Memory B cell (primary cell): ENCODE data around the gene PM20D2.
"Not testable (repeated sequence)": the region's sequence is repeated elsewhere in the genome, so short reads cannot be mapped to it uniquely, and the experiment has no call there.

ENCODE experiments used
- ATAC-seq: fragments of 150-1000 bp; cut with Tn5 transposase; 2 replicates; pipeline ENCODE4 v1.10.0; 2021; ENCODE audit warnings: low read depth, mild to moderate bottlenecking, moderate library complexity
- DNase-seq, 2 donors: peaks; one replicate each; pipeline ENCODE4 v3.0.0; 2022; ENCODE audit warnings: low spot score in 2 of 2
- H3K27ac Mint-ChIP-seq: one replicate; pipeline ENCODE4 v1.8.0; 2022; ENCODE audit warnings: mild to moderate bottlenecking, moderate library complexity, mixed read lengths
- H3K27me3 Mint-ChIP-seq: one replicate; pipeline ENCODE4 v1.8.0; 2022; ENCODE audit warnings: mixed read lengths
- H3K36me3 Mint-ChIP-seq: one replicate; pipeline ENCODE4 v1.8.0; 2022; ENCODE audit warnings: mild to moderate bottlenecking, mixed read lengths
- H3K4me1 Mint-ChIP-seq: one replicate; pipeline ENCODE4 v1.8.0; 2022; ENCODE audit warnings: mixed read lengths
- H3K4me3 Mint-ChIP-seq: one replicate; pipeline ENCODE4 v1.8.0; 2022; ENCODE audit warnings: mild to moderate bottlenecking, moderate library complexity, mixed read lengths
- H3K9me3 Mint-ChIP-seq: one replicate; pipeline ENCODE4 v1.8.0; 2022; ENCODE audit warnings: mixed read lengths

PM20D2 gene, protein sequence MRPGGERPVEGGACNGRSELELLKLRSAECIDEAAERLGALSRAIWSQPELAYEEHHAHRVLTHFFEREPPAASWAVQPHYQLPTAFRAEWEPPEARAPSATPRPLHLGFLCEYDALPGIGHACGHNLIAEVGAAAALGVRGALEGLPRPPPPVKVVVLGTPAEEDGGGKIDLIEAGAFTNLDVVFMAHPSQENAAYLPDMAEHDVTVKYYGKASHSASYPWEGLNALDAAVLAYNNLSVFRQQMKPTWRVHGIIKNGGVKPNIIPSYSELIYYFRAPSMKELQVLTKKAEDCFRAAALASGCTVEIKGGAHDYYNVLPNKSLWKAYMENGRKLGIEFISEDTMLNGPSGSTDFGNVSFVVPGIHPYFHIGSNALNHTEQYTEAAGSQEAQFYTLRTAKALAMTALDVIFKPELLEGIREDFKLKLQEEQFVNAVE

DNA sequence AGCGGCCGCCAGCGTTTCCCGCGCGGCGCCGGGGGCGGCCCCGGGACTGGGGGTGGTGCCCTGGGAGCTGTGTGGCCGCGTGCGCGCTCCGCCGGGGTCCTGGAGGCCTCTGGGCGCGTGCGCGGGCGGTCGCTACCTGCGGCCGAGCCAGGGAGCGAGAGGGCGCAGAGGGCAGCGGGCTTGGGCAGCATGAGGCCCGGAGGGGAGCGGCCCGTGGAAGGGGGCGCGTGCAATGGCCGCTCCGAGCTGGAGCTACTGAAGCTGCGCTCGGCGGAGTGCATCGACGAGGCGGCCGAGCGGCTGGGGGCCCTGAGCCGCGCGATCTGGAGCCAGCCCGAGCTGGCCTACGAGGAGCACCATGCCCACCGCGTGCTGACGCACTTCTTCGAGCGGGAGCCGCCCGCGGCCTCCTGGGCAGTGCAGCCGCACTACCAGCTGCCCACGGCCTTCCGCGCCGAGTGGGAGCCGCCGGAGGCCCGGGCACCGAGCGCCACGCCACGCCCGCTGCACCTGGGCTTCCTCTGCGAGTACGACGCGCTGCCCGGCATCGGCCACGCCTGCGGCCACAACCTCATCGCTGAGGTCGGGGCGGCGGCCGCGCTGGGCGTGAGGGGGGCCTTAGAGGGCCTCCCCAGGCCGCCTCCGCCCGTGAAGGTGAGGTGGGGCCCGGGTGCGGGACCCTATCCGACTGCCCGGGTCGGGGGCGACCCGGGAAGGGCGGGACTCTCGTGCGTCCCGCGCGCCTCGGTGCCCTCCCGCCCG lies at the start of gene PM20D2:
TSS of gene PM20D2 (plus strand) at position 100 of the 762 bp plus-strand sequence. CDS start at position 190, 90 bp downstream.
- peaks cover 10% of the 10 kb centered on the region for H3K4me1 Mint-ChIP-seq
- peak; percentile 72 for ATAC-seq
- peak within 1 kb of the TSS; percentile 98 for H3K27ac Mint-ChIP-seq
- H3K9me3 Mint-ChIP-seq: no peaks in the 10 kb centered on the region
- H3K36me3 Mint-ChIP-seq: peaks cover 4% of the 10 kb centered on the region
- peak within 1 kb of the TSS; percentile 98 for H3K4me3 Mint-ChIP-seq
- peak; percentile 62 to 67 for DNase-seq
- H3K27me3 Mint-ChIP-seq: no peaks in the 10 kb centered on the region

DNA sequence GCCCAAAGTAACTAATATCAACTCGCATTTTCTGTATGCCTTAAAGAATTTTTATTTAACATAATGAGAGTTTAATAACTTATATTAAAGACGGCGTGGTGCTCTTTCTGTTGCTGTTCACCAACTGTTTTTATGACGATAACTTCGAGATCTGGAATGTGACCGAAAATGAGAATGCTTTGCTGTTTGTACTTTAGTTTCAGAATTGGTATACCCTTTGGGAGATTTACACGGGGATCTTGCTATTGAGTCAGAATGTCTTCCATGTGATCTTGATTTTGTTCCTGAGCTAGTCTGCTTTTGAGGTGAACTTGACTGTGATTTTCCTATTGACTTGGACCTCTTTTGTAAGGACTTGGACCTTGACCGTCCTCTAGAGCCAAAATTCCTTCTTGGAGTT lies 47.4 kb upstream of the PM20D2 start:
- no peaks in the 10 kb centered on the region for H3K27me3 Mint-ChIP-seq
- H3K9me3 Mint-ChIP-seq: no peaks in the 10 kb centered on the region
- H3K36me3 Mint-ChIP-seq: peaks cover 7% of the 10 kb centered on the region
- H3K4me1 Mint-ChIP-seq: peaks cover 4% of the 10 kb centered on the region
- no peak for DNase-seq
- no peak for ATAC-seq
- peak overlapping the region; percentile 18 for H3K27ac Mint-ChIP-seq
- no peak overlapping the region for H3K4me3 Mint-ChIP-seq

DNA sequence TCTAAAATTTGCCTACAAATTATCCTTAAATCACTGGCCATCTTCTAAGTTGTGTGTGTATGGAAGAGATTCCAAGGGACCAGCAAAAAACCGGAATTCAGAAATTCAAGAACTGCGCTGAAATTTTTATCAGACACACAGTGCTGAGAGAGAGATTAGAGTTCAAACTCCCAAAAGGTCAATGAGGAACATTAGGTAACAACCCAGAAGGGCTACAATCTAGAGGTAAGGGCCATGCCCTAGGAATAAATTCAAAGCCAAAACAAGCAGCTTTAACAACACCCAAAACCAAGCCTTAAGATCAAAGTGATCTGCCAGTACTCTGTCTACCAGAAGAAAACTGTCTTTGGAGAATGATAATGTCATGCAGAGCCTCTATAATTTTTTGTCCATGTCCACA lies 45.7 kb upstream of the PM20D2 start:
- no peaks in the 10 kb centered on the region for H3K27me3 Mint-ChIP-seq
- peaks cover 7% of the 10 kb centered on the region for H3K36me3 Mint-ChIP-seq
- peaks cover 4% of the 10 kb centered on the region for H3K4me1 Mint-ChIP-seq
- DNase-seq (no peak), ATAC-seq (no peak)
- no peak overlapping the region for H3K4me3 Mint-ChIP-seq
- H3K27ac Mint-ChIP-seq: no peak overlapping the region
- no peaks in the 10 kb centered on the region for H3K9me3 Mint-ChIP-seq

DNA sequence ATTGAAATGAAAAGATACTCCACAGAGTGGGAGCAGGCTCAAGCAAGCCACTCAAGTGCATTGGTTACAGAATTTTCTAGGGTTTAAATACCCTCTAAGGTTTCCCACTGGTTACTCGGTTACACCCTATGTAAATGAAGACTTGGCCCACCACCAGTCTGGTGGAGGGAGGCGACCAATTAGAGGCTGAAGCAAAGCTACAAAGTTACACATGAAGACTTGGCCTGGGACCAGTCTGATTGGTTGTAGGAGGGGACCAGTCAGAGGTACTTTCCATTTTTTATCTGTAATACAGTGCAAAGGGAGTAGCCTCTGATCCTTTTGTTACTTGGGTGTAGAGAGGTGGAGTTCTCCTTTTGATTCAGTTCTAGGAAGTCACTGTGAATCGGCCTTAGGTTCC lies 35.6 kb upstream of the PM20D2 start:
- Mint-ChIP-seq H3K27me3 (no peaks in the 10 kb centered on the region), H3K9me3 (no peaks in the 10 kb centered on the region), H3K36me3 (peaks cover 7% of the 10 kb centered on the region), H3K4me3 (no peak overlapping the region), H3K4me1 (no peaks in the 10 kb centered on the region), H3K27ac (no peak overlapping the region)
- ATAC-seq: peak; percentile 17
- DNase-seq: no peak

DNA sequence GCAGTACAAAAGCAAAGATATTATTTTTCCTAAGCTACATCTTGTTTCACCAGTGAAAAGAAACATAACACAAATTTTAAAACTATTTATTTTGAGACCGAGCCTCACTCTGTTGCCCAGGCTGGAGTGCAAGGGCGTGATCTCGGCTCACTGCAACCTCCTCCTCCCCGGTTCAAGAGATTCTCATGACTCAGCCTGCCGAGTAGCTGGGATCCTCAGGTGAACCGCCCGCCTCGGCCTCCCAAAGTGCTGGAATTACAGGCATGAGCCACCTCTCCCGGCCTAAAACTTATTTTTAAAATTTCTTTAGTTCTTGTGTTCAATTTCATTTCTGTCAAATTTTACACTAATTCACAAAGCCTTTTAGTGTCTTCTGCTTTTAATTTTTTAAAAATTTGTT lies 33.9 kb upstream of the PM20D2 start:
- ATAC-seq (no peak), DNase-seq (no peak)
- Mint-ChIP-seq H3K36me3 (peaks cover 4% of the 10 kb centered on the region), H3K9me3 (no peaks in the 10 kb centered on the region), H3K27ac (no peak overlapping the region), H3K4me1 (peaks cover 3% of the 10 kb centered on the region), H3K4me3 (no peak overlapping the region), H3K27me3 (no peaks in the 10 kb centered on the region)

DNA sequence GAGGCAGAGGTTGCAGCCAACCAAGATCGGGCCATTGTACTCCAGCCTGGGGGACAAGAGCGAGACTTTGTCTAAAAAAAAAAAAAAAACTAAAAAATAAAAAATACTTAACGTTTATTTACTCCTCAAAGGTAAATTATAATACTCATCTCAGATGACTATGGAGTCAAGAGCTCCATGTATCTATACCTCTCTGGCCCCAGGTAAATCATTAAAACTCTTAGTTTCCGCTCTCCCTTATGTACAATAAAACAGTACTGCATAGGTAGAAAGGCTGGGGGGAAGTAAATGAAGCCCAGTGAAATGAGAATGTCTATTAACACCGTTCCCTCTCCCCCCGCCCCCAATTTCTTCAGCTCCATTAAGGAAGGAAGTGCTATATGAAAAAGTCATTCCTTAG lies 29.2 kb upstream of the PM20D2 start:
- DNase-seq (no peak), ATAC-seq (no peak)
- H3K4me1 Mint-ChIP-seq: peaks cover 6% of the 10 kb centered on the region
- H3K36me3 Mint-ChIP-seq: peaks cover 4% of the 10 kb centered on the region
- H3K9me3 Mint-ChIP-seq: peaks cover 2% of the 10 kb centered on the region
- peak overlapping the region; percentile 84 for H3K4me3 Mint-ChIP-seq
- no peaks in the 10 kb centered on the region for H3K27me3 Mint-ChIP-seq
- H3K27ac Mint-ChIP-seq: no peak overlapping the region

DNA sequence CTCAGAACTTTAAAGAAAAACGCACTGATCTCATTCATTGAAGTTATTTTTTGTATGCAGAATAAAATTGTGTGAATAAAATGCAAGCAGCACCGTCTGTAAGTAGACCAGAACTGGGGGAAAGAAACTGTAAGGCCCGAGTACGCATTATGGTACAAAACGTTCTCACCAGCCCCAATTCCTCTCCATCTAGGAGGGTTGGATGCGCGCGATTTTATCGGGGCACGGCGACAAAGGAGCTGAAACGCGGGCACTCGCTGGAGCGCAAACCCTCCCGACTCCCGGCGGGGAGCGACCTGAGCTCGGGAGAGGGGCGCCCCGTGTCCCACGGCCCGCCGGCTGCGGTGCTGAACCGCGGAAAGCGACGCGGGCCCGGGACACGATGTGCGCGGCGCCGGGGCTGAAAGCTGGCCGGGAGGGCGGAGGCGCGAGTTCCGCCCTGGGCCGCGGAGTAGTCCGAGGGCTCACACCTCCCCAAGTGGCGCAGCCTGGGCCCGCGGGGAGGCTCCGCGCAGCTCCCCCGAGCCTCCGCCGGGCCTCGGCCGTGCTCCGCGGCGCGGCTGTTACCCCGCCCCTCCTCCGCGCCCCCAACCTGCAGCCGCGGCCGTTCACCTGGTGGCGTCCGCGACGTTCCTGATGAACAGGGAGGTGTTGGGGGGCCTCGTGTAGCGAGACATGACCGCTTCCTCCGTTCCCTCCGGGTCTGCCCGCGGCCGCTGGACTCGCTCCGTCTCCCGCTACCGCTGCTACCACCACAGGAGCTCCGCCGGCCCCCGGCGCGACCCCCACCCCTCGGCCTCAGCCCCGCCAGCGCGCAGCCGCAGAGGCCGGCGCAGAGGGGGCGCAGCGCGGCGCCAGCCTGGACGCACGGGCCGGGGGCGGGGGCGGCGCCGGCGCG lies 28.4 kb upstream of the PM20D2 start, which contains the start of gene SRSF12:
TSS of gene SRSF12 (minus strand) at position 861 of the 898 bp plus-strand sequence. CDS start at position 677, 184 bp downstream.
- ATAC-seq: peak; percentile 89

DNA sequence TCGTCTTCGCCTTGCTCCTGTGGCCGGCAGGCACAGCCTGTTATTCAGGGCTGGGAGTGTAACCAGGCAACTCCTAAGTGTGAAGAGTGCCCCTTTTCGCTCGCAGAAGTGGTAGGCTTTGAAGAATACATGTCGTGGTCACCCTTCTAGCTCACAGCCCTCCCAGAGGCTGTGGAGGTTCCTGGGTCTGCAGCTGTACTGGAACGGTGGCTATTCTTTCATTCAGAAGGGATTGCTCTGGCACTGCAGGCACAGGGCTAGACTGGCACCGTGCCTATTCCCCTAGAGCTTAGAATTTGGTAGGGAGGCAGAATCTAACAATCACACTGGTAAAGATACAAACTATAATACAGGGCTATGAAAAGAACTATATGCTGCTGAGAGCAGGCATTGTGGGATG lies 26.9 kb upstream of the PM20D2 start:
- Mint-ChIP-seq H3K36me3 (peaks cover 2% of the 10 kb centered on the region), H3K4me3 (peak overlapping the region; percentile 35), H3K4me1 (peaks cover 6% of the 10 kb centered on the region), H3K9me3 (peaks cover 2% of the 10 kb centered on the region), H3K27ac (no peak overlapping the region), H3K27me3 (no peaks in the 10 kb centered on the region)
- no peak for DNase-seq
- no peak for ATAC-seq

More for the DNA sequence above, 28.4 kb upstream of the PM20D2 start, which contains the start of gene SRSF12:
- H3K27me3 Mint-ChIP-seq: no peaks in the 10 kb centered on the region
- peaks cover 4% of the 10 kb centered on the region for H3K36me3 Mint-ChIP-seq
- no peak within 1 kb of the TSS for H3K27ac Mint-ChIP-seq
- peak; percentile 27 to 44 for DNase-seq
- H3K4me1 Mint-ChIP-seq: peaks cover 6% of the 10 kb centered on the region
- H3K4me3 Mint-ChIP-seq: peak within 1 kb of the TSS; percentile 84
- H3K9me3 Mint-ChIP-seq: peaks cover 2% of the 10 kb centered on the region

DNA sequence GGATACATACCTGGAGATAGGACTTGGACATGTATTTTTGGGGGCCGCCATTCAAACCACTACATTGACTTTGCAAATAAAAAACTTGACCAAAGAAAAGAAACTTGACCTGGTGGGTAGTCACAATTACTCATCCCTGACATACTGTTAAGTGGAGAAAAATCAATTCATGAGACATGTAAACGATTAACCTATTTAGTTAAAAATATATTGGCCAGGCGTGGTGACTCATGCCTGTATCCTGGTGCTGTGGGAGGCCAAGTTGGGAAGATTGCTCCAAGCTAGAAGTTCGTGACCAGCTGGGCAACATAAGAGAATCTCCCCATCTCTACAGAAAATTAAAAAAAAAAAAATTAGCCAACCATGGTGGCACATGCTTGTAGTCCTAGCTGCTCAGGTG lies 25.5 kb upstream of the PM20D2 start:
- no peak overlapping the region for H3K27ac Mint-ChIP-seq
- no peaks in the 10 kb centered on the region for H3K27me3 Mint-ChIP-seq
- peaks cover 4% of the 10 kb centered on the region for H3K36me3 Mint-ChIP-seq
- no peak overlapping the region for H3K4me3 Mint-ChIP-seq
- DNase-seq: no peak
- ATAC-seq: no peak
- H3K4me1 Mint-ChIP-seq: peaks cover 6% of the 10 kb centered on the region
- peaks cover 4% of the 10 kb centered on the region for H3K9me3 Mint-ChIP-seq

DNA sequence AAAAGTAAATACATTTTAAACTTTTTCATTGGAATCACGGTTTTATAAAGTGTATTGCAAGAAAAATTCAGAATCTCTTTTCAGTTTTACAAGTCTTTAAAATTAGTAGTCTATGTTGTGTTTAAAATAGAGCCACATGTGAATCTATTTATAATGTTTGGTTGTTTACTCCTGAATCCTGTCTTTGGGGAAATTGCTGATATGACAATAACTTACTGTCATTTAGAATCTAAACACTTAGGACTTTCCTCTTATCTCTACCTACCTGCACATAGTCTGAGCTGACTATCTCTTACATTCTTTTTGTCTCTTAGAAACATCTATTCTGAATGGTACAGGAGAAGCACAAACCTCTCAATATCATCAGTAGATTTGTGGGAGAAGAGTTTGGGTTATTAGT lies 23.9 kb upstream of the PM20D2 start:
- DNase-seq: no peak
- H3K27ac Mint-ChIP-seq: no peak overlapping the region
- H3K4me3 Mint-ChIP-seq: no peak overlapping the region
- peaks cover 4% of the 10 kb centered on the region for H3K9me3 Mint-ChIP-seq
- no peaks in the 10 kb centered on the region for H3K27me3 Mint-ChIP-seq
- H3K4me1 Mint-ChIP-seq: peaks cover 3% of the 10 kb centered on the region
- no peak for ATAC-seq
- peaks cover 4% of the 10 kb centered on the region for H3K36me3 Mint-ChIP-seq

DNA sequence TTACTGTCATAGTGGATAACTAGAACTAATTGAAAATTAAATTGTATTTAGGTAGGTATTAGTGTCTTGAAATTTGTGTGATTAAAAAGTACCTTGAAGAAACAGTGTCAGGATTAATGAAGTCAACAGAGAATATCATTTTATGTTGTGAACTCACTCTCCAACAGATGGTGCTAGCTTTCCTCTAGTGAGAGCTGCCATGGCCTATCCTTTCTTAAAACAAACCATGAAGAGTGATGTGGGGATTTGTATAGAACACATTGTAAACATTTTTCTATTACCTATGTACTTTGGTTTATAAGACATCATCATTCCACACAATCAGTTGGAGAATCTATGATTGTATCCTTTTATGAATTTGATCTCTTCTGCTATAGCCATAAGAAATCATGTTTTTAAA lies 23.2 kb upstream of the PM20D2 start:
- Mint-ChIP-seq H3K27ac (no peak overlapping the region), H3K36me3 (peaks cover 4% of the 10 kb centered on the region), H3K4me3 (no peak overlapping the region), H3K4me1 (no peaks in the 10 kb centered on the region), H3K27me3 (no peaks in the 10 kb centered on the region), H3K9me3 (peaks cover 4% of the 10 kb centered on the region)
- ATAC-seq: peak; percentile 57
- DNase-seq: no peak

DNA sequence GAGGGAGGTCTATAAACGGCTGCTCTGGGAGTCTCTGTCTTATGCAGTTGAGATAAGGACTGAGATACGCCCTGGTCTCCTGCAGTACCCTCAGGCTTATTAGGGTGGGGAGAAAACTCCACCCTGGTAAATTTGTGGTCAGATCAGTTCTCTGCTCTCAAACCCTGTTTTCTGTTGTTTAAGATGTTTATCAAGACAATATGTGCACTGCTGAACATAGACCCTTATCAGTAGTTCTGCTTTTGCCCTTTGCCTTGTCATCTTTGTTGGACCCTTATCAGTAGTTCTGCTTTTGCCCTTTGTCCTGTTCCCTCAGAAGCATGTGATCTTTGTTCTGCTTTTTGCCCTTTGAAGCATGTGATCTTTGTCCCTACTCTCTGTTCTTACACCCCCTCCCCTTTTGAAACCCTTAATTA lies 17.6 kb upstream of the PM20D2 start:
- H3K27ac Mint-ChIP-seq, H3K4me1 Mint-ChIP-seq, H3K4me3 Mint-ChIP-seq, H3K9me3 Mint-ChIP-seq, H3K27me3 Mint-ChIP-seq, H3K36me3 Mint-ChIP-seq, ATAC-seq, DNase-seq: not testable (repeated sequence)

DNA sequence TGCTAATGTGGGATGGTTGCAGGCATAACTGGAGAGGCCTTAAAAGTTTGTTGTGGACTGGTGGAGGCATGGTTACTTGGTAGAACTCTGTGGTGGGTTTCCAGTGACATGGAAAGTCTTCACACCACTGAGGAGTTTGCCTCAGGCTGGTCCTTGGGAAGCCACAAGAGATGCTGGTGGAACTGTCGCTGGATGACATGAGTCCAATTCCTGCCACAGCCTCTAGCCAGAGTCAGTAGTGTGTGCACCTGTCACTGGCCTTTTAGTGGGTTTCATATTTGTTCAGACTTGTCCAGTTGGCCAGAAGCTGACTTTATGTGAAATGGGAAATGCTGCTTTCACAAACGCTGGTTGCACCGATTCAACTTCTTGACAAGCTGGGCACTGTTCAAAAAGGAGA lies 14.3 kb upstream of the PM20D2 start:
- ATAC-seq (no peak), DNase-seq (no peak)
- H3K27me3 Mint-ChIP-seq: no peaks in the 10 kb centered on the region
- no peaks in the 10 kb centered on the region for H3K4me1 Mint-ChIP-seq
- peaks cover 3% of the 10 kb centered on the region for H3K9me3 Mint-ChIP-seq
- peaks cover 8% of the 10 kb centered on the region for H3K36me3 Mint-ChIP-seq
- no peak overlapping the region for H3K4me3 Mint-ChIP-seq
- no peak overlapping the region for H3K27ac Mint-ChIP-seq
